Pancreas (tissue), 10 donors: Measurements from ENCODE around the gene SESN1. TPM values are rescaled to one million over a fixed set of nuclear protein-coding genes. Genes with fewer than 3 reads are reported as not detected.
"Not testable (repeated sequence)": the region's sequence is repeated elsewhere in the genome, so short reads cannot be mapped to it uniquely, and the experiment has no call there.

Source experiments
- ATAC-seq, 4 donors: fragments of 200-7000 bp; cut with Tn5 transposase; one replicate each; pipeline versions ENCODE4 v1.8.0 to v1.9.1; 2020; ENCODE audit warnings: mild to moderate bottlenecking in 4 of 4, moderate library complexity in 4 of 4
- DNase-seq, 6 donors: peaks; one replicate each; pipeline ENCODE4 v3.0.0-alpha.2; 2020
- FAIRE-seq: peaks from 2 replicates; lab custom pipeline; 2012; peaks lifted over from hg19 to GRCh38; lab: Jason Lieb, UNC
- H3K27ac ChIP-seq, 4 donors: fragments of 200-600 bp; sonication (generic); 1 replicate in 3 of 4; 2 replicates in 1 of 4; pipeline versions ENCODE4 v1.5.0 to v1.8.0; 2020
- H3K27me3 ChIP-seq, 4 donors: fragments of 200-600 bp; one replicate each; pipeline ENCODE4 v1.8.0; 2021
- H3K36me3 ChIP-seq, 3 donors: fragments of 200-600 bp; sonication (generic) in 1 of 3; one replicate each; pipeline versions ENCODE4 v1.5.0 to v1.8.0; 2020 to 2021
- H3K4me1 ChIP-seq, 3 donors: fragments of 200-600 bp; one replicate each; pipeline ENCODE4 v1.8.0; 2021
- H3K4me3 ChIP-seq, 4 donors: fragments of 200-600 bp; sonication (generic) in 2 of 4; one replicate each; pipeline versions ENCODE4 v1.5.0 to v1.8.0; 2020 to 2021
- H3K9me3 ChIP-seq, 4 donors: fragments of 200-600 bp; one replicate each; pipeline ENCODE4 v1.8.0; 2021
- CTCF ChIP-seq, 4 donors: fragments of 200-600 bp; sonication (generic) in 3 of 4; IDR thresholded peaks; one replicate each; pipeline versions ENCODE4 v1.5.0 to v1.8.0; 2021; ENCODE audit warnings: antibody characterized with exemption in 4 of 4
- WGBS, 2 donors: extraction: QIAGEN DNeasy Blood & Tissue Kit; methylation state at CpG; one replicate each; pipeline ENCODE4 v1.1.7; 2013; 5-methylcytosine and 5-hydroxymethylcytosine counted together
- intact Hi-C, 3 donors: fragments of 100-400 bp; cut with DNase I; formaldehyde crosslinking; loops; one replicate each; pipeline versions ENCODE4 v1.11.1 to v1.14.2; 2022
- polyA plus RNA-seq, 2 donors: library from polyadenylated mRNA; stranded (reverse); fragments of 200-250 nt; gene quantifications; one replicate each; pipeline ENCODE4 v1.2.3, GENCODE V29; 2013
- total RNA-seq, 6 donors: library from RNA; stranded (reverse); fragmentation: NEBNext Ultra II Directional in 4 of 6; extraction: Animal tissue kit (Norgen Biotek cat#: 25700) in 4 of 6; gene quantifications; one replicate each; pipeline versions ENCODE4 v1.2.1 to v1.2.4, GENCODE V29; 2021 to 2023
- donor health status: healthy with polysubstance abuse.
- donor health status: DM: no; HTN: no; CAD: no; lungs with moderate emphysema.
- donor health status: DM: no; HTN: no; CAD: no.
- donor health status: control.
- donor health status: control.
- donor health status: Bipolar disorder and iron deficiency.
- donor health status: DM: yes; HTN: yes; CAD: no.
- donor health status: DM: no; HTN: no; CAD: no.
- donor health status: DM: no; HTN: no; CAD: no.
- donor health status: DM: yes; HTN: yes; CAD: no.

SESN1 gene
- total and polyA plus RNA-seq, 8 donors, result 8.5 to 22.4 (median 16.8) TPM

DNA sequence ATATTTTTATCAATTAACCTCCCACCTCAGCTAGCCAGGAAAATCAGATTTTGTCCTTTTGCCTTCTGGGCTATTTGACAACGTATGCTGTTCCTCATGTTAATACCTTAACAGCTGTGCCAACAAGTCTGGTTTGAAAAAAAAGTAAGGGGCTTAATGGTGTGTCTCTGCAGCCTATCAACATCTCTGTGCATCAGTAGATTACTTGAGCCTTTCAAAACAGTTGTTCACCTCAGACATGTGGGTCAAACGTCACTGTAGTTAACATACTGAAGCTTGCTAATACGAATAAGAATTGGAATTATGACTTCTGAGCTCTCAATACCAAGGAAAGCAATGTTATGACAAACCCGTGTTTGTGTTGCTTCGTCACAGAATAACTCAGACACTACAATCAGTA lies 23.7 kb upstream of the SESN1 start:
- Histone ChIP-seq H3K36me3 (no peaks in the 10 kb centered on the region), H3K9me3 (no peaks in the 10 kb centered on the region), H3K4me3 (no peak overlapping the region), H3K27ac (no peak overlapping the region), H3K27me3 (no peaks in the 10 kb centered on the region), H3K4me1 (peaks cover 8 to 11% (median 11%) of the 10 kb centered on the region in 3 donors)
- intact Hi-C loops, result no loop called here
- TF ChIP-seq CTCF (IDR thresholded peaks at IDR 0.05), result no peak
- 68 to 69% methylated on average over 5 of the region's 5 CpGs for WGBS, 2 donors
- FAIRE-seq (no peak), ATAC-seq (no peak), DNase-seq (no peak)

GRCh38 chr6:109117346-109118035 lies 22.8 kb upstream of the SESN1 start:
- no peaks in the 10 kb centered on the region for H3K36me3 ChIP-seq
- peaks cover 8 to 11% (median 11%) of the 10 kb centered on the region in 3 donors for H3K4me1 ChIP-seq
- H3K9me3 ChIP-seq, result no peaks in the 10 kb centered on the region
- H3K27ac ChIP-seq, result no peak overlapping the region
- TF ChIP-seq CTCF (IDR thresholded peaks at IDR 0.05), result no peak
- FAIRE-seq (peak; percentile 43), DNase-seq (no peak), ATAC-seq (peak in 1 of 4 donors; percentile 44)
- intact Hi-C loops, result no loop called here
- H3K27me3 ChIP-seq, result no peaks in the 10 kb centered on the region
- no peak overlapping the region for H3K4me3 ChIP-seq
- WGBS, 2 donors, result 88% methylated on average over 5 of the region's 5 CpGs

DNA sequence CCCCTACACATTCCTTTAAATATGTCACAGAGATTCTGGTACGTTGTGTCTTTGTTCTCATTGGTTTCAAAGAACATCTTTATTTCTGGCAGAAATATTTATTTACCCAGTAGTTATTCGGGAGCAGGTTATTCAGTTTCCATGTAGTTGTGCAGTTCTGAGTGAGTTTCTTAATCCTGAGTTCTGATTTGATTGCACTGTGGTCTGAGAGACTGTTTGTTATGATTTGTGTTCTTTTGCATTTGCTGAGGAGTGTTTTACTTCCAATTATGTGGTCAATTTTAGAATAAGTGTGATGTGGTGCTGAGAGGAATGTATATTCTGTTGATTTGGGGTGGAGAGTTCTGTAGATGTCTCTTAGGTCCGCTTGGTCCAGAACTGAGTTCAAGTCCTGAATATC lies 18.0 kb upstream of the SESN1 start:
- DNase-seq, H3K27me3 ChIP-seq, H3K4me3 ChIP-seq, ATAC-seq, FAIRE-seq, intact Hi-C loops, H3K27ac ChIP-seq, H3K4me1 ChIP-seq, H3K9me3 ChIP-seq, H3K36me3 ChIP-seq: not testable (repeated sequence)
- WGBS, 2 donors, result 74% methylated on average over 3 of the region's 3 CpGs

DNA sequence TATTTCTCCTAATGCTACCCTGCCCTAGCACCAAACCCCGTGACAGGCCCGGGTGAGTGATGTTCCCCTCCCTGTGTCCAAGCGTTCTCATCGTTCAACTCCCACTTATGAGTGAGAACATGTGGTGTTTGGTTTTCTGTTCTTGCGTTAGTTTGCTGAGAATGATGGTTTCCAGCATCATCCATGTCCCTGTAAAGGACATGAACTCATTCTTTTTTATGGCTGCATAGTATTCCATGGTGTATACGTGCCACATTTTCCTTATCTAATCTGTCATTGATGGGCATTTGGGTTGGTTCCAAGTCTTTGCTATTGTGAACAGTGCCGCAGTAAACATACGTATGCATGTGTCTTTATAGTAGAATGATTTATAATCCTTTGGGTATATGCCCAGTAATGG lies 15.0 kb upstream of the SESN1 start:
- H3K27ac ChIP-seq, ATAC-seq, H3K4me1 ChIP-seq, H3K27me3 ChIP-seq, H3K36me3 ChIP-seq, H3K9me3 ChIP-seq, DNase-seq, H3K4me3 ChIP-seq, FAIRE-seq, intact Hi-C loops: not testable (repeated sequence)
- 96 to 97% methylated on average over 8 of the region's 8 CpGs for WGBS, 2 donors

DNA sequence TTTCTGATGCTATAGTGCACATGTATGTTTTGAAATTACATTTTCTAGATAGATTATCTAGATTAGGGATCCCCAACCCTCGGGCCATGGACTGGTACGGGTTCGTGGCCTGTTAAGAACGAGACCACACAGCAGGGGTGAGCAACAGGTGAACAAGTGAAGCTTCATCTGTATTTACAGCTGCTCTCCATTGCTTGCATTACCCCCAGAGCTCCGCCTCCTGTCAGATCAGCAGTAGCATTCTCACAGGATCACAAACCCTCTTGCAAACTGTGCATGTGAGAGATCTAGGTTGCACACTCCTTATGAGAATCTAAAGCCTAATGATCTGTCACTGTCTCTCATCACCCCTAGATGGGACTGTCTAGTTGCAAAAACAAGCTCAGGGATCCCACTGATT lies 11.0 kb upstream of the SESN1 start:
- H3K4me3 ChIP-seq, result no peak overlapping the region
- no peak overlapping the region for H3K27ac ChIP-seq
- no peak for DNase-seq
- ATAC-seq, result no peak
- intact Hi-C loops, result no loop called here
- H3K4me1 ChIP-seq, result no peaks in the 10 kb centered on the region
- H3K9me3 ChIP-seq, result no peaks in the 10 kb centered on the region
- 84 to 92% methylated on average over 5 of the region's 5 CpGs for WGBS, 2 donors
- H3K27me3 ChIP-seq, result no peaks in the 10 kb centered on the region
- H3K36me3 ChIP-seq, result no peaks in the 10 kb centered on the region
- no peak for TF ChIP-seq CTCF (IDR thresholded peaks at IDR 0.05)
- FAIRE-seq, result no peak

DNA sequence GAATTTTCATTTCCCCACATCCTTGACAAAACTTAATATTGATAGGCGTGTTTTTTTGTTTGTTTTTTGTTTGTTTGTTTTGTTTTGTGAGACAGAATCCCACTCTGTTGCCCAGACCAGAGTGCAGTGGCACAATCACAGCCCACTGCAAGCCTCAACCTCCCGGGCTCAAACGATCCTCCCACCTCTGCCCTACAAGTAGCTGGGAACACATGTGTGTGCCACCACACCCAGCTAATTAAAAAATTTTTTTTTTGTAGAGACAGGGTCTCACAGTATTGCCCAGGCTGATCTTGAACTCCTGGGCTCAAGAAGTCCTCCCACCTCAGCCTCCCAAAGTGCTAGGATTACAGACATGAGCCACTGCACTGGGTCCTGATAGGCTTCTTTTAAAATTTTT lies 9.9 kb upstream of the SESN1 start:
- H3K36me3 ChIP-seq, result no peaks in the 10 kb centered on the region
- no peak for DNase-seq
- no peaks in the 10 kb centered on the region for H3K9me3 ChIP-seq
- no peak for ATAC-seq
- 91 to 93% methylated on average over 3 of the region's 3 CpGs for WGBS, 2 donors
- no peak overlapping the region for H3K4me3 ChIP-seq
- no peak for FAIRE-seq
- TF ChIP-seq CTCF (IDR thresholded peaks at IDR 0.05), result no peak
- intact Hi-C loops, result no loop called here
- no peaks in the 10 kb centered on the region for H3K27me3 ChIP-seq
- H3K27ac ChIP-seq, result no peak overlapping the region
- H3K4me1 ChIP-seq, result no peaks in the 10 kb centered on the region
